Epithelial cell of proximal tubule (primary cell): ENCODE data around the gene PACSIN3. TPM values are rescaled to one million over a fixed set of nuclear protein-coding genes. Genes with fewer than 3 reads are reported as not detected.

Source experiments
- DNase-seq: peaks from one replicate; pipeline ENCODE4 v3.0.0-alpha.2; 2011; ENCODE audit warnings: low read depth
- H3K4me3 ChIP-seq: 2 replicates; pipeline ENCODE4 v1.5.1; 2011; ENCODE audit warnings: low read depth, mild to moderate bottlenecking, low read length
- total RNA-seq: library from RNA; depleted of rRNA; stranded (reverse); fragments of >200 nt; gene quantifications from 2 replicates; pipeline ENCODE4 v1.2.3, GENCODE V29; 2015
- TF ChIP-seq, protein P1 (sequence below): conservative IDR thresholded peaks from 2 replicates; pipeline ENCODE4 v1.5.1; 2012; ENCODE audit warnings: low read depth, mild to moderate bottlenecking, low read length

PACSIN3 gene
- total RNA-seq, 1 donor from 2014 or later: 74.4 TPM

GRCh38 chr11:47132981-47133380, 53.3 kb downstream of the PACSIN3 start:
- no peak for DNase-seq
- H3K4me3 ChIP-seq: no peak overlapping the region
- TF ChIP-seq, protein P1, sequence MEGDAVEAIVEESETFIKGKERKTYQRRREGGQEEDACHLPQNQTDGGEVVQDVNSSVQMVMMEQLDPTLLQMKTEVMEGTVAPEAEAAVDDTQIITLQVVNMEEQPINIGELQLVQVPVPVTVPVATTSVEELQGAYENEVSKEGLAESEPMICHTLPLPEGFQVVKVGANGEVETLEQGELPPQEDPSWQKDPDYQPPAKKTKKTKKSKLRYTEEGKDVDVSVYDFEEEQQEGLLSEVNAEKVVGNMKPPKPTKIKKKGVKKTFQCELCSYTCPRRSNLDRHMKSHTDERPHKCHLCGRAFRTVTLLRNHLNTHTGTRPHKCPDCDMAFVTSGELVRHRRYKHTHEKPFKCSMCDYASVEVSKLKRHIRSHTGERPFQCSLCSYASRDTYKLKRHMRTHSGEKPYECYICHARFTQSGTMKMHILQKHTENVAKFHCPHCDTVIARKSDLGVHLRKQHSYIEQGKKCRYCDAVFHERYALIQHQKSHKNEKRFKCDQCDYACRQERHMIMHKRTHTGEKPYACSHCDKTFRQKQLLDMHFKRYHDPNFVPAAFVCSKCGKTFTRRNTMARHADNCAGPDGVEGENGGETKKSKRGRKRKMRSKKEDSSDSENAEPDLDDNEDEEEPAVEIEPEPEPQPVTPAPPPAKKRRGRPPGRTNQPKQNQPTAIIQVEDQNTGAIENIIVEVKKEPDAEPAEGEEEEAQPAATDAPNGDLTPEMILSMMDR: no peak

GRCh38 chr11:47132490-47132889, 53.7 kb downstream of the PACSIN3 start:
- H3K4me3 ChIP-seq: no peak overlapping the region
- DNase-seq: no peak
- TF ChIP-seq, protein P1: no peak

DNA sequence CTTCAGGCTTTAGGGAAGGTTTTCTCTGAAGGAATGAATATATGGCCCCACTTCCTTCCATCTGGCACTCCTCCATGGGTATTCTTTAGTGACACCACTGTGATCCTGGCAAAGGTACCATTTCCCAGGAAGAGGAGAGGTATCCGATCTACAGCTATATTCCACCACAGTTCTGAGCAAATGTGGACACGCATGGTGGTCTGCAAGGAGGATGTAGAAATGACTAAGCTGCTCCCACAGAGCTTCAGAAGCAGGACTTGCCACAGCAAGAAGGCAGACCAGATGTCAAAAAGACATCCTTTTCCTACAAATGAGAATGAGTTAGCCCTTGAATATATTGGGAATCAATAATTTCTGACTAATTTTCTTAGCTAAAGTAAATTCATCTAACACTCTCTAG, 55.1 kb downstream of the PACSIN3 start:
- no peak for DNase-seq
- TF ChIP-seq, protein P1: no peak
- no peak overlapping the region for H3K4me3 ChIP-seq

- no peak overlapping the region for H3K4me3 ChIP-seq
- TF ChIP-seq, protein P1: no peak
- no peak for DNase-seq
Measured at GRCh38 chr11:47130543-47130942, 55.7 kb downstream of the PACSIN3 start.

Other genes starting within 250 kb of the PACSIN3 start
- 32.1 and 39.8 TPM in 2 replicates for gene CSTPP1, start 249.7 kb downstream of the PACSIN3 start, total RNA-seq
- 94.0 and 97.3 TPM in 2 replicates for gene ARFGAP2, start 9.6 kb downstream of the PACSIN3 start, total RNA-seq
- gene DDB2, start 28.5 kb upstream of the PACSIN3 start, total RNA-seq: 30.0 and 50.2 TPM in 2 replicates
- gene ACP2, start 62.4 kb upstream of the PACSIN3 start, total RNA-seq: 28.2 and 32.3 TPM in 2 replicates
- gene NR1H3, start 71.6 kb upstream of the PACSIN3 start, total RNA-seq: 8.5 and 9.6 TPM in 2 replicates
- 14.0 and 24.7 TPM in 2 replicates for gene MADD, start 83.7 kb upstream of the PACSIN3 start, total RNA-seq
- not detected in 2 replicates for gene MYBPC3, start 166.3 kb upstream of the PACSIN3 start, total RNA-seq
- not detected in 2 replicates for gene SPI1, start 192.1 kb upstream of the PACSIN3 start, total RNA-seq
- 64.5 and 73.5 TPM in 2 replicates for gene SLC39A13, start 222.2 kb upstream of the PACSIN3 start, total RNA-seq
- 169 and 319 TPM in 2 replicates for gene PSMC3, start 240.0 kb upstream of the PACSIN3 start, total RNA-seq